Activated CD4-positive, alpha-beta T cell treated with anti-CD3 and anti-CD28 coated beads for 36 hours (primary cell): Measurements from ENCODE around the gene NR4A2. TPM values are rescaled to one million over a fixed set of nuclear protein-coding genes. Genes with fewer than 3 reads are reported as not detected.

ENCODE experiments used
- ATAC-seq: fragments of 200-7000 bp; cut with Tn5 transposase; one replicate; pipeline ENCODE4 v1.10.0; 2021; ENCODE audit warnings: mild to moderate bottlenecking, moderate library complexity
- CTCF ChIA-PET: fragments of 350-600 bp; sonication (Branson Sonifier 250); formaldehyde crosslinking; loops from one replicate; lab custom pipeline; 2021; ENCODE audit warnings: antibody characterized with exemption; lab: Charles Lee
- POLR2A ChIA-PET: fragments of 350-600 bp; sonication (Branson Sonifier 250); formaldehyde crosslinking; loops from one replicate; lab custom pipeline; 2021; ENCODE audit warnings: antibody characterized with exemption, inconsistent platforms; lab: Charles Lee
- DNase-seq: peaks from one replicate; pipeline ENCODE4 v3.0.0-alpha.2; 2020
- H3K27ac Mint-ChIP-seq: one replicate; pipeline ENCODE4 v1.8.0; 2021; ENCODE audit warnings: mixed read lengths
- H3K27me3 Mint-ChIP-seq: one replicate; pipeline ENCODE4 v1.8.0; 2021; ENCODE audit warnings: mixed read lengths
- H3K36me3 Mint-ChIP-seq: one replicate; pipeline ENCODE4 v1.8.0; 2021; ENCODE audit warnings: low read depth, mixed read lengths
- H3K4me1 Mint-ChIP-seq: one replicate; pipeline ENCODE4 v1.8.0; 2021; ENCODE audit warnings: mixed read lengths
- H3K4me3 Mint-ChIP-seq: one replicate; pipeline ENCODE4 v1.8.0; 2021; ENCODE audit warnings: mild to moderate bottlenecking, moderate library complexity, mixed read lengths
- H3K9me3 Mint-ChIP-seq: one replicate; pipeline ENCODE4 v1.8.0; 2021; ENCODE audit warnings: low read depth, mixed read lengths
- intact Hi-C, 2 experiments: fragments of 100-400 bp; cut with DNase I in 1 of 2; cut with micrococcal nuclease in 1 of 2; formaldehyde crosslinking; loops; one replicate each; pipeline versions ENCODE4 v1.14.2 to v1.15.1; 2022 to 2024; cut with DNase I, micrococcal nuclease
- total RNA-seq, 2 experiments: library from RNA; stranded (reverse); gene quantifications; one replicate each; pipeline ENCODE4 v1.2.3, GENCODE V29; 2021

The NR4A2 gene
- total RNA-seq, result 10 to 100 TPM; 19.1 to 23.0 TPM

- Mint-ChIP-seq H3K9me3 (no peaks in the 10 kb centered on the region), H3K4me1 (peaks cover 46% of the 10 kb centered on the region), H3K27ac (peak within 1 kb of the TSS; percentile 94), H3K4me3 (peak within 1 kb of the TSS; percentile 85), H3K27me3 (peaks cover 8% of the 10 kb centered on the region), H3K36me3 (peaks cover 36% of the 10 kb centered on the region)
- ChIA-PET CTCF (interaction anchor here (0.8 to 3.3 kb wide), 4 partner anchors 8 to 667 kb away, joined by 3 to 34 read pairs (median 8); no protein-coding TSS in a partner anchor), POLR2A (interaction anchor here (0.6 to 2.9 kb wide), 5 partner anchors 8 to 914 kb away, joined by 3 to 35 read pairs (median 7); no protein-coding TSS in a partner anchor)
- intact Hi-C loops, result loop anchor here (1.0 to 10.0 kb wide), 10 partner anchors 8 to 1565 kb away; partner anchors contain the start of genes ACVR1C (in 1 of the 2), CYTIP (in 1 of the 2), GALNT5 (in 1 of the 2) and GPD2 (in 1 of the 2)
- peak; percentile 95 for DNase-seq
- ATAC-seq, result peak; percentile 63
Measured at GRCh38 chr2:156332534-156333273, at the start of gene NR4A2. TSS of gene NR4A2 (minus strand) at chr2:156332721. CDS start at chr2:156330186, 2,535 bp downstream.

GRCh38 chr2:156380117-156380645, 47.7 kb upstream of the NR4A2 start:
- Mint-ChIP-seq H3K27me3 (peaks cover 4% of the 10 kb centered on the region), H3K27ac (no peak overlapping the region), H3K9me3 (no peaks in the 10 kb centered on the region), H3K4me1 (peaks cover 25% of the 10 kb centered on the region), H3K4me3 (no peak overlapping the region), H3K36me3 (peaks cover 3% of the 10 kb centered on the region)
- CTCF ChIA-PET, result no interaction called here
- POLR2A ChIA-PET, result interaction anchor here (0.6 kb wide), 2 partner anchors 227 to 317 kb away, joined by 3 to 4 read pairs; no protein-coding TSS in a partner anchor
- intact Hi-C loops, result no loop called here
- ATAC-seq, result peak; percentile 37
- peak; percentile 30 for DNase-seq

- Mint-ChIP-seq H3K36me3 (peaks cover 5% of the 10 kb centered on the region), H3K4me1 (peaks cover 20% of the 10 kb centered on the region), H3K27ac (no peak overlapping the region), H3K4me3 (no peak overlapping the region), H3K27me3 (peaks cover 4% of the 10 kb centered on the region), H3K9me3 (no peaks in the 10 kb centered on the region)
- POLR2A ChIA-PET, result interaction anchor here (0.6 kb wide), 2 partner anchors 227 to 316 kb away, joined by 3 to 4 read pairs; no protein-coding TSS in a partner anchor
- intact Hi-C loops, result no loop called here
- ATAC-seq (no peak), DNase-seq (no peak)
- CTCF ChIA-PET, result no interaction called here
Measured at GRCh38 chr2:156379714-156380113, 47.2 kb upstream of the NR4A2 start.

- intact Hi-C loops, result no loop called here
- Mint-ChIP-seq H3K4me1 (peaks cover 19% of the 10 kb centered on the region), H3K36me3 (peaks cover 5% of the 10 kb centered on the region), H3K27ac (no peak overlapping the region), H3K27me3 (peaks cover 4% of the 10 kb centered on the region), H3K9me3 (no peaks in the 10 kb centered on the region), H3K4me3 (no peak overlapping the region)
- peak; percentile 80 for ATAC-seq
- DNase-seq, result no peak
- ChIA-PET CTCF (no interaction called here), POLR2A (no interaction called here)
Measured at GRCh38 chr2:156379071-156379470, 46.5 kb upstream of the NR4A2 start.

GRCh38 chr2:156366753-156367152, 34.2 kb upstream of the NR4A2 start:
- DNase-seq (no peak), ATAC-seq (no peak)
- H3K4me3 Mint-ChIP-seq, result no peak overlapping the region
- H3K27me3 Mint-ChIP-seq, result no peaks in the 10 kb centered on the region
- no peaks in the 10 kb centered on the region for H3K4me1 Mint-ChIP-seq
- POLR2A ChIA-PET, result no interaction called here
- CTCF ChIA-PET, result interaction anchor here (1.0 kb wide), 1 partner anchor 24 kb away, joined by 3 read pairs; no protein-coding TSS in a partner anchor
- H3K27ac Mint-ChIP-seq, result no peak overlapping the region
- peaks cover 2% of the 10 kb centered on the region for H3K9me3 Mint-ChIP-seq
- intact Hi-C loops, result no loop called here
- peaks cover 4% of the 10 kb centered on the region for H3K36me3 Mint-ChIP-seq

GRCh38 chr2:156363141-156363540, 30.6 kb upstream of the NR4A2 start:
- Mint-ChIP-seq H3K4me3 (no peak overlapping the region), H3K36me3 (peaks cover 2% of the 10 kb centered on the region), H3K27me3 (no peaks in the 10 kb centered on the region), H3K9me3 (no peaks in the 10 kb centered on the region), H3K27ac (no peak overlapping the region), H3K4me1 (no peaks in the 10 kb centered on the region)
- DNase-seq (no peak), ATAC-seq (no peak)
- ChIA-PET POLR2A (no interaction called here), CTCF (interaction anchor here (0.9 kb wide), 1 partner anchor 29 kb away, joined by 3 read pairs; no protein-coding TSS in a partner anchor)
- intact Hi-C loops, result no loop called here

GRCh38 chr2:156356014-156356754, 23.7 kb upstream of the NR4A2 start:
- ChIA-PET CTCF (no interaction called here), POLR2A (interaction anchor here (1.0 kb wide), 1 partner anchor 12 kb away, joined by 4 read pairs; no protein-coding TSS in a partner anchor)
- Mint-ChIP-seq H3K4me3 (no peak overlapping the region), H3K27ac (no peak overlapping the region), H3K4me1 (peaks cover 3% of the 10 kb centered on the region), H3K27me3 (no peaks in the 10 kb centered on the region), H3K36me3 (no peaks in the 10 kb centered on the region), H3K9me3 (no peaks in the 10 kb centered on the region)
- no peak for DNase-seq
- ATAC-seq, result no peak
- intact Hi-C loops, result no loop called here

GRCh38 chr2:156352911-156353310, 20.4 kb upstream of the NR4A2 start:
- no peaks in the 10 kb centered on the region for H3K36me3 Mint-ChIP-seq
- ATAC-seq (no peak), DNase-seq (no peak)
- POLR2A ChIA-PET, result no interaction called here
- H3K4me1 Mint-ChIP-seq, result peaks cover 3% of the 10 kb centered on the region
- H3K27ac Mint-ChIP-seq, result no peak overlapping the region
- intact Hi-C loops, result no loop called here
- no peak overlapping the region for H3K4me3 Mint-ChIP-seq
- no peaks in the 10 kb centered on the region for H3K9me3 Mint-ChIP-seq
- H3K27me3 Mint-ChIP-seq, result no peaks in the 10 kb centered on the region
- CTCF ChIA-PET, result interaction anchor here (0.6 to 1.3 kb wide), 2 partner anchors 12 to 225 kb away, joined by 3 to 4 read pairs; no protein-coding TSS in a partner anchor

- no peak overlapping the region for H3K4me3 Mint-ChIP-seq
- ATAC-seq, result no peak
- intact Hi-C loops, result no loop called here
- no peaks in the 10 kb centered on the region for H3K36me3 Mint-ChIP-seq
- peaks cover 7% of the 10 kb centered on the region for H3K4me1 Mint-ChIP-seq
- no peak for DNase-seq
- CTCF ChIA-PET, result interaction anchor here (0.6 kb wide), 1 partner anchor 34 kb away, joined by 4 read pairs; no protein-coding TSS in a partner anchor
- H3K27me3 Mint-ChIP-seq, result no peaks in the 10 kb centered on the region
- H3K27ac Mint-ChIP-seq, result no peak overlapping the region
- POLR2A ChIA-PET, result no interaction called here
- H3K9me3 Mint-ChIP-seq, result no peaks in the 10 kb centered on the region
Measured at GRCh38 chr2:156350374-156351142, 18.0 kb upstream of the NR4A2 start.

GRCh38 chr2:156349605-156350004, 17.1 kb upstream of the NR4A2 start:
- Mint-ChIP-seq H3K4me3 (no peak overlapping the region), H3K27me3 (no peaks in the 10 kb centered on the region), H3K27ac (no peak overlapping the region), H3K4me1 (peaks cover 13% of the 10 kb centered on the region), H3K36me3 (no peaks in the 10 kb centered on the region), H3K9me3 (no peaks in the 10 kb centered on the region)
- ChIA-PET CTCF (interaction anchor here (0.6 to 0.7 kb wide), 2 partner anchors 35 to 133 kb away, joined by 3 to 4 read pairs; no protein-coding TSS in a partner anchor), POLR2A (no interaction called here)
- no peak for DNase-seq
- intact Hi-C loops, result loop anchor here in 1 of 2 experiments (10.0 kb wide), 1 partner anchor 1095 kb away; the partner anchor contains the start of gene CYTIP
- ATAC-seq, result no peak
